A549 (cell line): ENCODE measurements around the gene ELOVL3.

Experiments
- CTCF ChIP-seq: fragments of >200 bp; sonication (Bioruptor Twin); formaldehyde crosslinking; IDR thresholded peaks from 3 replicates; pipeline ENCODE4 v1.5.1; 2016
- FOSL2 ChIP-seq, 2 experiments: fragments of 450-650 bp in 1 of 2; fragments of >200 bp in 1 of 2; sonication (Bioruptor Twin) in 1 of 2; formaldehyde crosslinking; IDR thresholded peaks; 2 replicates each; pipeline versions ENCODE4 v1.5.0 to v1.6.1; 2016 to 2020; ENCODE audit warnings: mild to moderate bottlenecking in 1 of 2, moderate library complexity in 1 of 2
- HES2 ChIP-seq: fragments of >200 bp; sonication (Bioruptor Twin); formaldehyde crosslinking; IDR thresholded peaks from 2 replicates; pipeline ENCODE4 v1.6.1; 2016
- KDM5A ChIP-seq: fragments of 200-600 bp; sonication (generic); IDR thresholded peaks from 2 replicates; pipeline ENCODE4 v1.6.1; 2016; ENCODE audit warnings: antibody characterized with exemption, mild to moderate bottlenecking
- RCOR1 ChIP-seq: fragments of 150-350 bp; IDR thresholded peaks from 2 replicates; pipeline ENCODE4 v1.6.1; 2014; ENCODE audit warnings: antibody characterized with exemption, low read length, low read depth
- SREBF2 ChIP-seq: fragments of 450-650 bp; IDR thresholded peaks from 2 replicates; pipeline ENCODE4 v1.6.1; 2014; ENCODE audit warnings: mild to moderate bottlenecking, moderate library complexity

- TF ChIP-seq SREBF2 (no peak), CTCF (no peak), KDM5A (no peak), RCOR1 (no peak), HES2 (no peak), FOSL2 (IDR thresholded peaks at IDR 0.05) (no peak), FOSL2 (CRISPR knock-in tag; IDR thresholded peaks at IDR 0.05) (no peak)
Observed at GRCh38 chr10:102261842-102262241, 35.7 kb downstream of the ELOVL3 start.
